ENCODE data around the gene TOMM20. TPM values are rescaled to one million over a fixed set of nuclear protein-coding genes. Genes with fewer than 3 reads are reported as not detected.

TOMM20 gene
- 147 and 167 TPM in 2 replicates for polyA plus RNA-seq

DNA sequence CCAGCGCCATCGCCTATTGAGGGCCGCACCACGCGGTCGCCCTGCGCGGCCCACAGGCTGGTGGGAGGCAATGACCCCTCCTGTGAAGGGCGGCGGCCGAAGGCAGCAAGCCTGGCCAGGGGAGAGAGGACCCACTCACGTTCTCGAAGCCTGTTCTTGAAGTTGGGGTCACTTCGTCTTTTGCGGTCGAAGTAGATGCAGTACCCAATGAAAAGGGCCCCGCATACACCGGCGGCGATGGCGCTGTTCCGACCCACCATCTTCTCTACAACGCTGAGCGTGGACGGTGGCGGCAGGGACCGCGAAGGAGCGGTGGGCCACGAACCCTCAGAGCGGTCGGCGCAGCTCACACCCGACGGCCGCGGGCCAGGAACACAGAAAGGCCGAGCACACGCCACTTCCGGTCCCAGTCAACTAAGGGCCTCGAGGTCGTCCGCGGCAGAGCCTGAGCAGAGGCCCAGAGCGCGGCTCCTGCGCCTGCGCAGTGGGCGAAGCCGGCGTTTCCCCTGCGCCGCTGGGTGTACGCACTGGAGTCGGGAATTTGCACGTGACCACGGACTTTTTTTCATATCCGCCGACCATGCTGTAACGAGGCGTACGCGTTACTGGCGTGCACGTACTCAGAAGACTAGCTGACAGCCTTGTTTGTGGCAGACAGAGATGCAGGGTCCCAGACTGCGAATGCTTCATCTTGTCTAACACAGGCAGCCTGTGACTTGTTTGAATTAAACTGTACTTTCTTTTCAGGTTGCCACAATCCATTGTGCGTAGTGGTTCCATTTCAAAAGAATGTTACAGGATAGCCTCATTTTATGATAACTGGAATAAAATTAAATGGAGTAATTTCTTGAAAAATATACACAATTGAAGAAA is at the start of gene TOMM20:
TOMM20 (minus strand) TSS at position 382 of the 873 bp plus-strand sequence; CDS start at position 260, 122 bp downstream.

DNA sequence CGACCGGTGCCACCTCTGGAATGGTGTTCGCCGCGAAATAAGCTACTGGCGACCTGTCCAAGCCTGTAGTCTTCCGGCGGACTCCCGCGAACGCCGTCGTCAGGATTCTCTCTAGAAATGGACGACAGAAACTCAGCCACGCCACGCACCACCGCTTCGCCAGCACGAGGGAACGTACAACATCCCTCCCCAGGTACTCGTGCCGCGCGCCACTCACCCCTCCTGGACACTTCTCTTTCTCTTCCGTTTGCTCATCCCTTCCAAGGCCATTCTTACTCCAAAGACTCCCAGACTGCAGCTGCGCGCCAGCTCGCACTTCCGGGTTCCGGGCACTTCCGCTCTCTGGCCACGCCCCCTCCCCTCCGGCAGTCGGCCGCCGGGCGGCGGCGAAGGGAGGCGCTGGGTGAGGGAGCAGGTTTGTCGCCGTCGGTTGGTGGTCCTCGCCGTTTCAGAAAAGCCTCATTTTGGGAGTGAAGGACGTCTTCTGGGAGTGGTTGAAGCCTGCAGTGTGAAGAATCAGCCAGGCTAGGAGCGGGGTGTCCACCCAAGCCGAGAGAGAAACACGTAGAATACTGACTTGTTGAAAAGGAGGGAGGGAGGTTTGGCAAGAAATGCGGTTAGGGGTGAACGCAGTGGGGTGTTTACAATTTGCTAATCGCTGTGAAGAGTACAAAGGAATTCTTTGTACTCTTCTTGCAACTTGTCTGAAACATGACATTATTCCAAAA is 32.5 kb upstream of the TOMM20 start, which contains the start of gene RBM34:
RBM34 (minus strand) TSS at position 294 of the 728 bp plus-strand sequence; CDS start at position 270, 24 bp downstream.

Other genes with a start within 250 kb of the TOMM20 start
- gene RBM34, start 32.4 kb upstream of the TOMM20 start, polyA plus RNA-seq: 163 and 171 TPM in 2 replicates
- 26.5 and 28.8 TPM in 2 replicates for gene ARID4B, start 199.3 kb upstream of the TOMM20 start, polyA plus RNA-seq
- gene GGPS1, start 199.7 kb upstream of the TOMM20 start, polyA plus RNA-seq: 79.5 and 87.1 TPM in 2 replicates
- 52.3 and 73.4 TPM in 2 replicates for gene TBCE, start 238.6 kb upstream of the TOMM20 start, polyA plus RNA-seq

All from Purkinje cell (primary cell).